ENCODE results near the gene GARIN5A. TPM values are rescaled to one million over a fixed set of nuclear protein-coding genes. Genes with fewer than 3 reads are reported as not detected.

GARIN5A gene
- total RNA-seq, 1 experiment from 2014 or later = 3.7 TPM

DNA sequence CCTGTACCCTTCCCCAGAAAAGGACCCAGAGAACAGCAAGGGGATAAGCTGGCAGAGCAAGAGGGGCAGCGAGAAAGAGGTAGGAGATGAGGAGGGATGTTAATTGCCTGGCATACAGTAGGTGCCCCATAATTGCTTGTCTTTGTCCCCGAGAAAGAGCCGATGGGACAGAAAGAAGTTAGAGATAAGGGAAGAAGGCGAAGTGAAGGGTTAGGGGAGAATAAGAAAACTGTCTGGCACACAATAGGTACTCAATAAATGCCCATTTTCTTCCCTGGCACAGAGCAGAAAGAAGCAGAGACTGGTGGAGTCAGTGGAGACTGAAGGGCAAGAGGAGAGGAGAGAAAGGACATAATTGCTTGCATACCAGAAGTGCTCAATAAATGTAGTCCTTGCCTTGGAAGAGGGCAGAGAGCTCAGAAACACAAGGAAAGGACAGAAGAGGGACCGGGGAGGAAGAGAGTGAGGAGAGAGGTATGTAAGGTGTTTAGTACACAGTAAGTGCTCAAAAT lies 18.4 kb upstream of the GARIN5A start:
- no peak overlapping the region for H2AFZ ChIP-seq
- intact Hi-C loops (cut with micrococcal nuclease; ENCODE audit: unreplicated experiment) = no loop called here
- H3K4me2 ChIP-seq = no peak overlapping the region
- H3K36me3 ChIP-seq (ENCODE audit: low read depth) = no peaks in the 10 kb centered on the region
- H4K20me1 ChIP-seq (ENCODE audit: insufficient read depth) = no peaks in the 10 kb centered on the region
- H3K9me2 ChIP-seq (ENCODE audit: insufficient read depth) = no peaks in the 10 kb centered on the region
- no peak for DNase-seq
- no peaks in the 10 kb centered on the region for H3K4me1 ChIP-seq (replicated peaks; ENCODE audit: insufficient read depth)
- no peaks in the 10 kb centered on the region for H3K27me3 ChIP-seq (ENCODE audit: insufficient read depth, low read depth)
- no peak overlapping the region for H3K4me3 ChIP-seq
- CTCF ChIA-PET = no interaction called here
- H3K9me3 ChIP-seq (ENCODE audit: insufficient read depth, low read depth) = no peaks in the 10 kb centered on the region
- H3K27ac ChIP-seq = no peak overlapping the region
- TF ChIP-seq EZH2 (IDR thresholded peaks at IDR 0.05; ENCODE audit: low read depth) = no peak
- TF ChIP-seq, protein P1, sequence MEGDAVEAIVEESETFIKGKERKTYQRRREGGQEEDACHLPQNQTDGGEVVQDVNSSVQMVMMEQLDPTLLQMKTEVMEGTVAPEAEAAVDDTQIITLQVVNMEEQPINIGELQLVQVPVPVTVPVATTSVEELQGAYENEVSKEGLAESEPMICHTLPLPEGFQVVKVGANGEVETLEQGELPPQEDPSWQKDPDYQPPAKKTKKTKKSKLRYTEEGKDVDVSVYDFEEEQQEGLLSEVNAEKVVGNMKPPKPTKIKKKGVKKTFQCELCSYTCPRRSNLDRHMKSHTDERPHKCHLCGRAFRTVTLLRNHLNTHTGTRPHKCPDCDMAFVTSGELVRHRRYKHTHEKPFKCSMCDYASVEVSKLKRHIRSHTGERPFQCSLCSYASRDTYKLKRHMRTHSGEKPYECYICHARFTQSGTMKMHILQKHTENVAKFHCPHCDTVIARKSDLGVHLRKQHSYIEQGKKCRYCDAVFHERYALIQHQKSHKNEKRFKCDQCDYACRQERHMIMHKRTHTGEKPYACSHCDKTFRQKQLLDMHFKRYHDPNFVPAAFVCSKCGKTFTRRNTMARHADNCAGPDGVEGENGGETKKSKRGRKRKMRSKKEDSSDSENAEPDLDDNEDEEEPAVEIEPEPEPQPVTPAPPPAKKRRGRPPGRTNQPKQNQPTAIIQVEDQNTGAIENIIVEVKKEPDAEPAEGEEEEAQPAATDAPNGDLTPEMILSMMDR (conservative IDR thresholded peaks at IDR 0.05) = no peak
- peaks cover 8% of the 10 kb centered on the region; the same call in 1 of the 2 replicates for H3F3A ChIP-seq (ENCODE audit: insufficient read depth, low read depth)
- no TSS peak for BruUV-seq (replicated peaks)
- POLR2A ChIA-PET (ENCODE audit: unreplicated experiment) = no interaction called here
- H3K79me2 ChIP-seq (ENCODE audit: low read depth) = no peaks in the 10 kb centered on the region

DNA sequence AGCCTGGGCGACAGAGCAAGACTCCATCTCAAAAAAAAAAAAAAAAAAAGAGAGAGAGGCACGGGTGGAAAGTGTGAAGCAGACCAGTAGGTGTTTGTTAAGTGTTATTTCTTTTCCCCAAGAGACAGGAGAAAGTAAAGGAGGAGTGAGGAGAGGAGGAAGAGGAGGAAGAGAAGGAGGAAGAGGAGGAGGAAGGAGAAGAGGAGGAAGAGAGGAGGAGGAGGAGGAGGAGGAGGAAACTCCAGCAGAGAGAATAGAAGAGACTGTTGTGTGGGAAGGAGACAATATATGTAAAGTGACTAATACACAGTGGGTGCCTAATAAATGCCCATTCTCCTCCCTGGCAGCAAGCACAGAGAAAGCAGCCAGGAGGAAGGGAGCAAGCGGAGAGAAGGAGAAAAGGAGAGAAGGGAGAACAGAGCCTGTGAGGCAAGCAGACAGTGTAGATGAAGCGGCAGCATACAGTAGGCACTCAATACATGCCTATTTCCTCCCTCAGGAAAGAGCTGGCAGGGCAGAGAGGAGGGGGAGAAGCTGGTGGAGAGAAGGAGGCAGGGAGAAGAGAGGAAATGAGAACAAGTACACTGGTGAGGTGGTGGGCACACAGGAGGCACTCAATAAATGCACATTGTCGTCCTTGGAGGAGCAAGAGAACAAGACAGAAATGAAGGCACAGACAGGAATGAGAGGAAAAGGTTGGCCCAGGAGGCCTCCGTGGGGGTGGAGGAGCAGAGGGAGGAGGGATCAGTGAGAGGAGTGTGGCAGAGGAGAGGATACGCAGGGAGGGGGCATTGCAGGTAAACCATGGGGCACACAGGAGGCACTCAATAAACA lies 17.8 kb upstream of the GARIN5A start:
- no peak for DNase-seq
- ChIA-PET CTCF (no interaction called here), POLR2A (ENCODE audit: unreplicated experiment) (no interaction called here)
- Histone ChIP-seq H4K20me1 (ENCODE audit: insufficient read depth) (no peaks in the 10 kb centered on the region), H3K9me3 (ENCODE audit: insufficient read depth, low read depth) (no peaks in the 10 kb centered on the region), H3K4me1 (replicated peaks; ENCODE audit: insufficient read depth) (no peaks in the 10 kb centered on the region), H3K9me2 (ENCODE audit: insufficient read depth) (no peaks in the 10 kb centered on the region), H3K4me3 (no peak overlapping the region), H3K36me3 (ENCODE audit: low read depth) (no peaks in the 10 kb centered on the region), H3K27me3 (ENCODE audit: insufficient read depth, low read depth) (no peaks in the 10 kb centered on the region), H3K79me2 (ENCODE audit: low read depth) (no peaks in the 10 kb centered on the region), H3F3A (ENCODE audit: insufficient read depth, low read depth) (peaks cover 8% of the 10 kb centered on the region; the same call in 1 of the 2 replicates), H3K27ac (no peak overlapping the region), H3K4me2 (no peak overlapping the region), H2AFZ (no peak overlapping the region)
- no peak for TF ChIP-seq EZH2 (IDR thresholded peaks at IDR 0.05; ENCODE audit: low read depth)
- TF ChIP-seq, protein P1 (conservative IDR thresholded peaks at IDR 0.05) = no peak
- intact Hi-C loops (cut with micrococcal nuclease; ENCODE audit: unreplicated experiment) = no loop called here
- BruUV-seq (replicated peaks) = no TSS peak

DNA sequence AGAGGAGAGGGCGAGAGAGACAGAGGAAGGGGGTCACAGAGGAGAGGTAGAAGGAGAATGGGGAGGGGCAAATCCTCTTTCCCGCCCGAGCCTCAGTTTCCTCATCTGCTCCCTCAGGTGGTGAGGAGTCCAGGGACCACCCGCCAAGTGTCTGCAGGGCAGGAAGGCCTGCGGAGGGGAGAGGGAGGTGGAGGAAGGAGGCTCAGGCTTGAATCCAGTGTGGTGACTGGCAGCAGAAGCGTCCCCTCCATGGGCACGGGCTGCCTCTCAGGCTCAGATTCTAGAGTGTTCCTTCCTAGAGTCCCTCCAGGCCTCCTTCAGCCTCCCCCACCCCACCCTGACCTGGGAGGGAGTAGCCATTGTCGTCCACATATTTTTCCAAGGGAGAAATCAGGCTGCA lies 16.5 kb upstream of the GARIN5A start:
- Histone ChIP-seq H3K79me2 (ENCODE audit: low read depth) (no peaks in the 10 kb centered on the region), H3K9me3 (ENCODE audit: insufficient read depth, low read depth) (no peaks in the 10 kb centered on the region), H4K20me1 (ENCODE audit: insufficient read depth) (no peaks in the 10 kb centered on the region), H3K4me2 (no peak overlapping the region), H3K27ac (no peak overlapping the region), H3K27me3 (ENCODE audit: insufficient read depth, low read depth) (no peaks in the 10 kb centered on the region), H3K4me3 (no peak overlapping the region), H3K4me1 (replicated peaks; ENCODE audit: insufficient read depth) (no peaks in the 10 kb centered on the region), H3K36me3 (ENCODE audit: low read depth) (no peaks in the 10 kb centered on the region), H2AFZ (no peak overlapping the region), H3F3A (ENCODE audit: insufficient read depth, low read depth) (peaks cover 8% of the 10 kb centered on the region; the same call in 1 of the 2 replicates), H3K9me2 (ENCODE audit: insufficient read depth) (no peaks in the 10 kb centered on the region)
- intact Hi-C loops (cut with micrococcal nuclease; ENCODE audit: unreplicated experiment) = no loop called here
- DNase-seq = no peak
- no peak for TF ChIP-seq EZH2 (IDR thresholded peaks at IDR 0.05; ENCODE audit: low read depth)
- TF ChIP-seq, protein P1 (conservative IDR thresholded peaks at IDR 0.05) = no peak
- no TSS peak for BruUV-seq (replicated peaks)
- POLR2A ChIA-PET (ENCODE audit: unreplicated experiment) = no interaction called here
- CTCF ChIA-PET = no interaction called here

Data from PC-9 (cell line).